Measurements from ENCODE around the gene SH2B2. TPM values are rescaled to one million over a fixed set of nuclear protein-coding genes. Genes with fewer than 3 reads are reported as not detected.

The SH2B2 gene
- polyA plus RNA-seq, 1 donor from 2014 or later, result 27.3 TPM

DNA sequence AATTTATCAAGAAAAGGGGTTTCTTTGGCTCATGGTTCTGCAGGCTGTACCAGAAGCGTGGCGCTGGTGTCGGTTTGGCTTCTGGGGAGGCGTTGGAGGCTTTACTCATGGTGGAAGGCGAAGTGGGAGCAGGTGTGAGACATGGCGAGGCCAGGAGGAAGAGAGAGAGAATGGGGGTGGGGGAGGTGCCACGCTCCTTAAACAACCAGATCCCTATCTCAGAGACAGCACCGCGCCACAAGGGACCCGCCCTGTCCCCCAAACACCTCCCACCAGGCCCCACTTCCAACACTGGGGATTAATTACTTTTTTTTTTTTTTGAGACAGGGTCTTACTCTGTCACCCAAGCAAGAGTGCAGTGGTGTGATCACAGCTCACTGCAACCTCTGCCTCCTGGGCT is 18.0 kb upstream of the SH2B2 start:
- H3K4me2 ChIP-seq (ENCODE audit: low read length), result no peak overlapping the region

DNA sequence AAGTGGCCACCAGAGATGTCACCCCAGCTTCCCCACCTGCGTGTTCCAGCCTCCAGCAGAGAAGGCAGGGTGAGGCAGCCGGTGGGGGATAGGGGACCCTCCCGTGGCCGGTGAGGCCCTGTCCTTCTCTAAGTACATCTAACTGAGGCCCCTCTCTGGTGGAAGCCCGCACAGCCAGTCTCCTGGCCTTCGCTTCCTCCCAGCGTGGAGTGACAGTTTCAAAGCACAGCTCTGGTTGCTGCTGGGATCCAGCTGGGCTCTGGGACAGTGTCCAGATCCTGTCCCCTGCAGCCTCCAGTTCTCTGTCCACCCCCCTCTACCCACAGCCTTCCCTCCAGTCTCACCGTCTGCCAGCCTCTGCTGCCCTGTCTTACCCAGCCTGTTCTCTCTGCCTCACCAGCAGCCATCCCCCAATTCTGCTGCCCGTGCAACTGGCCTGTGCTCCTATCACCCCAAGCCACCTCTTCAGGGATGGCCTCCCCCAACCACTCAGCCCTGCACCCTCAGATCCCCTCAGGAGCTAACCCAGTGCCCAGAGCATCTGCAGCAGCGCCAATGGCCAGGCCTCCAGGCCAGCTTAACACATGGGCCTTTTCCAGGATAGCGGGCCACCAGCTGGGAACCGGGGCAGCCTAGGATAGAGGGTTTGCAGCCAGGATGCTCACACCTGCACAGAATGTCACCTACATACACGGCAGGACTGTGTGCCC is 16.3 kb upstream of the SH2B2 start:
- no peak for TF ChIP-seq EP300 (conservative IDR thresholded peaks at IDR 0.05; ENCODE audit: poor library complexity, severe bottlenecking)
- no peak for TF ChIP-seq SMC3 (conservative IDR thresholded peaks at IDR 0.05; ENCODE audit: poor library complexity)
- TF ChIP-seq, protein P1, sequence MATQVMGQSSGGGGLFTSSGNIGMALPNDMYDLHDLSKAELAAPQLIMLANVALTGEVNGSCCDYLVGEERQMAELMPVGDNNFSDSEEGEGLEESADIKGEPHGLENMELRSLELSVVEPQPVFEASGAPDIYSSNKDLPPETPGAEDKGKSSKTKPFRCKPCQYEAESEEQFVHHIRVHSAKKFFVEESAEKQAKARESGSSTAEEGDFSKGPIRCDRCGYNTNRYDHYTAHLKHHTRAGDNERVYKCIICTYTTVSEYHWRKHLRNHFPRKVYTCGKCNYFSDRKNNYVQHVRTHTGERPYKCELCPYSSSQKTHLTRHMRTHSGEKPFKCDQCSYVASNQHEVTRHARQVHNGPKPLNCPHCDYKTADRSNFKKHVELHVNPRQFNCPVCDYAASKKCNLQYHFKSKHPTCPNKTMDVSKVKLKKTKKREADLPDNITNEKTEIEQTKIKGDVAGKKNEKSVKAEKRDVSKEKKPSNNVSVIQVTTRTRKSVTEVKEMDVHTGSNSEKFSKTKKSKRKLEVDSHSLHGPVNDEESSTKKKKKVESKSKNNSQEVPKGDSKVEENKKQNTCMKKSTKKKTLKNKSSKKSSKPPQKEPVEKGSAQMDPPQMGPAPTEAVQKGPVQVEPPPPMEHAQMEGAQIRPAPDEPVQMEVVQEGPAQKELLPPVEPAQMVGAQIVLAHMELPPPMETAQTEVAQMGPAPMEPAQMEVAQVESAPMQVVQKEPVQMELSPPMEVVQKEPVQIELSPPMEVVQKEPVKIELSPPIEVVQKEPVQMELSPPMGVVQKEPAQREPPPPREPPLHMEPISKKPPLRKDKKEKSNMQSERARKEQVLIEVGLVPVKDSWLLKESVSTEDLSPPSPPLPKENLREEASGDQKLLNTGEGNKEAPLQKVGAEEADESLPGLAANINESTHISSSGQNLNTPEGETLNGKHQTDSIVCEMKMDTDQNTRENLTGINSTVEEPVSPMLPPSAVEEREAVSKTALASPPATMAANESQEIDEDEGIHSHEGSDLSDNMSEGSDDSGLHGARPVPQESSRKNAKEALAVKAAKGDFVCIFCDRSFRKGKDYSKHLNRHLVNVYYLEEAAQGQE (IDR thresholded peaks at IDR 0.05; ENCODE audit: borderline replicate concordance), result no peak
- no peak for TF ChIP-seq MXI1 (conservative IDR thresholded peaks at IDR 0.05; ENCODE audit: poor library complexity, severe bottlenecking)
- no peak for TF ChIP-seq POLR2AphosphoS5 (IDR thresholded peaks at IDR 0.05)
- no peak for TF ChIP-seq TAF1 (IDR thresholded peaks at IDR 0.05; ENCODE audit: low read depth)
- no peak for TF ChIP-seq EZH2 (IDR thresholded peaks at IDR 0.05; ENCODE audit: borderline replicate concordance, insufficient read depth, low read length, poor library complexity, severe bottlenecking)
- TF ChIP-seq, protein P2, sequence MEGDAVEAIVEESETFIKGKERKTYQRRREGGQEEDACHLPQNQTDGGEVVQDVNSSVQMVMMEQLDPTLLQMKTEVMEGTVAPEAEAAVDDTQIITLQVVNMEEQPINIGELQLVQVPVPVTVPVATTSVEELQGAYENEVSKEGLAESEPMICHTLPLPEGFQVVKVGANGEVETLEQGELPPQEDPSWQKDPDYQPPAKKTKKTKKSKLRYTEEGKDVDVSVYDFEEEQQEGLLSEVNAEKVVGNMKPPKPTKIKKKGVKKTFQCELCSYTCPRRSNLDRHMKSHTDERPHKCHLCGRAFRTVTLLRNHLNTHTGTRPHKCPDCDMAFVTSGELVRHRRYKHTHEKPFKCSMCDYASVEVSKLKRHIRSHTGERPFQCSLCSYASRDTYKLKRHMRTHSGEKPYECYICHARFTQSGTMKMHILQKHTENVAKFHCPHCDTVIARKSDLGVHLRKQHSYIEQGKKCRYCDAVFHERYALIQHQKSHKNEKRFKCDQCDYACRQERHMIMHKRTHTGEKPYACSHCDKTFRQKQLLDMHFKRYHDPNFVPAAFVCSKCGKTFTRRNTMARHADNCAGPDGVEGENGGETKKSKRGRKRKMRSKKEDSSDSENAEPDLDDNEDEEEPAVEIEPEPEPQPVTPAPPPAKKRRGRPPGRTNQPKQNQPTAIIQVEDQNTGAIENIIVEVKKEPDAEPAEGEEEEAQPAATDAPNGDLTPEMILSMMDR (IDR thresholded peaks at IDR 0.05; ENCODE audit: poor library complexity, severe bottlenecking), result no peak
- TF ChIP-seq RAD21 (conservative IDR thresholded peaks at IDR 0.05), result no peak
- no peaks in the 10 kb centered on the region for H3K36me3 ChIP-seq (ENCODE audit: insufficient read depth, low read length)
- no peaks in the 10 kb centered on the region for H4K20me1 ChIP-seq (ENCODE audit: insufficient read depth)
- no peaks in the 10 kb centered on the region for H3K9me3 ChIP-seq (ENCODE audit: low read length)
- H3K27me3 ChIP-seq (ENCODE audit: insufficient read depth, low read depth, low read length), result no peaks in the 10 kb centered on the region
- H2AFZ ChIP-seq (ENCODE audit: low read depth, low read length), result no peak overlapping the region
- no peak overlapping the region for H3K9ac ChIP-seq (ENCODE audit: low read length)
- H3K79me2 ChIP-seq (replicated peaks; ENCODE audit: insufficient read depth, low read length), result no peaks in the 10 kb centered on the region
- no peaks in the 10 kb centered on the region for H3F3A ChIP-seq (ENCODE audit: insufficient read depth, low read length, poor library complexity, severe bottlenecking)
- no peaks in the 10 kb centered on the region for H3K9me2 ChIP-seq (ENCODE audit: insufficient read depth, low read length)
- H3K4me2 ChIP-seq (ENCODE audit: low read length), result no peak overlapping the region
- no peak overlapping the region for H3K4me3 ChIP-seq (ENCODE audit: low read length)
- H3K27ac ChIP-seq (ENCODE audit: low read length), result no peak overlapping the region

More for the DNA sequence above, 18.0 kb upstream of the SH2B2 start:
- no peak for TF ChIP-seq TAF1 (IDR thresholded peaks at IDR 0.05; ENCODE audit: low read depth)
- TF ChIP-seq, protein P1 (IDR thresholded peaks at IDR 0.05; ENCODE audit: borderline replicate concordance), result no peak
- TF ChIP-seq EP300 (conservative IDR thresholded peaks at IDR 0.05; ENCODE audit: poor library complexity, severe bottlenecking), result no peak
- no peak for TF ChIP-seq RAD21 (conservative IDR thresholded peaks at IDR 0.05)
- TF ChIP-seq, protein P2 (IDR thresholded peaks at IDR 0.05; ENCODE audit: poor library complexity, severe bottlenecking), result no peak
- TF ChIP-seq SMC3 (conservative IDR thresholded peaks at IDR 0.05; ENCODE audit: poor library complexity), result no peak
- no peak for TF ChIP-seq POLR2AphosphoS5 (IDR thresholded peaks at IDR 0.05)
- TF ChIP-seq MXI1 (conservative IDR thresholded peaks at IDR 0.05; ENCODE audit: poor library complexity, severe bottlenecking), result no peak
- TF ChIP-seq EZH2 (IDR thresholded peaks at IDR 0.05; ENCODE audit: borderline replicate concordance, insufficient read depth, low read length, poor library complexity, severe bottlenecking), result no peak
- H4K20me1 ChIP-seq (ENCODE audit: insufficient read depth), result no peaks in the 10 kb centered on the region
- H3K27ac ChIP-seq (ENCODE audit: low read length), result no peak overlapping the region
- H3K79me2 ChIP-seq (replicated peaks; ENCODE audit: insufficient read depth, low read length), result no peaks in the 10 kb centered on the region
- H3K9me2 ChIP-seq (ENCODE audit: insufficient read depth, low read length), result no peaks in the 10 kb centered on the region
- H3K9me3 ChIP-seq (ENCODE audit: low read length), result no peaks in the 10 kb centered on the region
- H3K27me3 ChIP-seq (ENCODE audit: insufficient read depth, low read depth, low read length), result no peaks in the 10 kb centered on the region
- no peak overlapping the region for H3K9ac ChIP-seq (ENCODE audit: low read length)
- no peaks in the 10 kb centered on the region for H3K36me3 ChIP-seq (ENCODE audit: insufficient read depth, low read length)
- H3F3A ChIP-seq (ENCODE audit: insufficient read depth, low read length, poor library complexity, severe bottlenecking), result no peaks in the 10 kb centered on the region
- no peak overlapping the region for H2AFZ ChIP-seq (ENCODE audit: low read depth, low read length)
- H3K4me3 ChIP-seq (ENCODE audit: low read length), result no peak overlapping the region

Measured in neural cell (in vitro differentiated cells).